A673 (cell line): ENCODE measurements around the gene SENP6.

Experiments
- EZH2 ChIP-seq: fragments of 200-600 bp; sonication (generic); IDR thresholded peaks from 2 replicates; pipeline ENCODE4 v1.6.1; 2017; ENCODE audit warnings: borderline replicate concordance, low read depth, mild to moderate bottlenecking, mixed read lengths, antibody characterized with exemption, low read length; ENCODE audit not compliant: poor library complexity, severe bottlenecking
- TF ChIP-seq, protein P1 (sequence below): fragments of 300-800, 200-600 bp; sonication (generic); conservative IDR thresholded peaks from 2 replicates; pipeline ENCODE4 v1.5.1; 2017; ENCODE audit warnings: low read depth, mild to moderate bottlenecking, antibody characterized with exemption, low read length, moderate library complexity, mixed read lengths

DNA sequence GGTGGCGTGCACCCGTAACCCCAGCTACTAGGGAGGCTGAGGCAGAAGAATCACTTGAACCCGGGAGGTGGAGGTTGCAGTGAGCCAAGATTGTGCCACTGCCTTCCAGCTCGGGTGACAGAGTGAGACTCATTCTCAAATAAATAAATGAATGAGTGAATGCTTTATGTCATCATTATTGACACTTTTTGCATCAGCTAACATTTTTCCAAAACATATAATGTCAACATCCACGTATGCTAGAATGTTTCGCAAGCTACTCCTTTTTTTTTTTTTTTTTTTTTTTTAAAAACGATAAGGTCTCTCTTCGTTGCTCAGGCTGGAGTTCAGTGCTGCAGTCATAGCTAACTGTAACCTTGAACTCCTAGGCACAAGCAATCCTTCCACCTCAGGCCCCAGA, 72.2 kb downstream of the SENP6 start:
- TF ChIP-seq, protein P1, sequence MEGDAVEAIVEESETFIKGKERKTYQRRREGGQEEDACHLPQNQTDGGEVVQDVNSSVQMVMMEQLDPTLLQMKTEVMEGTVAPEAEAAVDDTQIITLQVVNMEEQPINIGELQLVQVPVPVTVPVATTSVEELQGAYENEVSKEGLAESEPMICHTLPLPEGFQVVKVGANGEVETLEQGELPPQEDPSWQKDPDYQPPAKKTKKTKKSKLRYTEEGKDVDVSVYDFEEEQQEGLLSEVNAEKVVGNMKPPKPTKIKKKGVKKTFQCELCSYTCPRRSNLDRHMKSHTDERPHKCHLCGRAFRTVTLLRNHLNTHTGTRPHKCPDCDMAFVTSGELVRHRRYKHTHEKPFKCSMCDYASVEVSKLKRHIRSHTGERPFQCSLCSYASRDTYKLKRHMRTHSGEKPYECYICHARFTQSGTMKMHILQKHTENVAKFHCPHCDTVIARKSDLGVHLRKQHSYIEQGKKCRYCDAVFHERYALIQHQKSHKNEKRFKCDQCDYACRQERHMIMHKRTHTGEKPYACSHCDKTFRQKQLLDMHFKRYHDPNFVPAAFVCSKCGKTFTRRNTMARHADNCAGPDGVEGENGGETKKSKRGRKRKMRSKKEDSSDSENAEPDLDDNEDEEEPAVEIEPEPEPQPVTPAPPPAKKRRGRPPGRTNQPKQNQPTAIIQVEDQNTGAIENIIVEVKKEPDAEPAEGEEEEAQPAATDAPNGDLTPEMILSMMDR: no peak
- no peak for TF ChIP-seq EZH2
